ENCODE results near the gene GJB4. TPM values are rescaled to one million over a fixed set of nuclear protein-coding genes. Genes with fewer than 3 reads are reported as not detected.

GJB4 gene
- polyA plus RNA-seq (2011; rRNA removed) (not detected in 2 replicates), polyA minus RNA-seq (2011; rRNA and poly(A)+ RNA removed) (not detected in 2 replicates)

- no peak for DNase-seq (ENCODE audit: low read depth)
- no peak for TF ChIP-seq CTCF (IDR thresholded peaks at IDR 0.05; ENCODE audit: insufficient read depth, low read depth, low read length)
- Histone ChIP-seq H3K27me3 (ENCODE audit: control insufficient read depth, insufficient read depth, low read length) (no peaks in the 10 kb centered on the region; the same call in 1 of the 2 replicates), H3K36me3 (ENCODE audit: control insufficient read depth, insufficient read depth, low read length) (no peaks in the 10 kb centered on the region), H3K4me3 (ENCODE audit: low read depth, low read length) (no peak within 1 kb of the TSS)
- ChIA-PET CTCF (interaction anchor here (3.7 kb wide), 1 partner anchor 16 kb away, joined by 19 read pairs; no protein-coding TSS in a partner anchor), POLR2A (no interaction called here)
Observed at GRCh38 chr1:34759503-34760357, at the start of gene GJB4. GJB4 (plus strand) TSS chr1:34759740; CDS start chr1:34761255, 1,515 bp downstream.

- Histone ChIP-seq H3K4me3 (ENCODE audit: low read depth, low read length) (no peak overlapping the region), H3K36me3 (ENCODE audit: control insufficient read depth, insufficient read depth, low read length) (no peaks in the 10 kb centered on the region), H3K27me3 (ENCODE audit: control insufficient read depth, insufficient read depth, low read length) (no peaks in the 10 kb centered on the region)
- TF ChIP-seq CTCF (IDR thresholded peaks at IDR 0.05; ENCODE audit: insufficient read depth, low read depth, low read length): no peak
- ChIA-PET POLR2A (no interaction called here), CTCF (no interaction called here)
- no peak for DNase-seq (ENCODE audit: low read depth)
Observed at GRCh38 chr1:34710812-34711211, 48.7 kb upstream of the GJB4 start.

GRCh38 chr1:34711485-34711884, 48.1 kb upstream of the GJB4 start:
- POLR2A ChIA-PET: no interaction called here
- Histone ChIP-seq H3K4me3 (ENCODE audit: low read depth, low read length) (no peak overlapping the region), H3K27me3 (ENCODE audit: control insufficient read depth, insufficient read depth, low read length) (no peaks in the 10 kb centered on the region), H3K36me3 (ENCODE audit: control insufficient read depth, insufficient read depth, low read length) (no peaks in the 10 kb centered on the region)
- CTCF ChIA-PET: no interaction called here
- TF ChIP-seq CTCF (IDR thresholded peaks at IDR 0.05; ENCODE audit: insufficient read depth, low read depth, low read length): no peak
- no peak for DNase-seq (ENCODE audit: low read depth)

GRCh38 chr1:34712007-34712688, 47.4 kb upstream of the GJB4 start:
- ChIA-PET POLR2A (no interaction called here), CTCF (no interaction called here)
- TF ChIP-seq CTCF (IDR thresholded peaks at IDR 0.05; ENCODE audit: insufficient read depth, low read depth, low read length): no peak
- no peak for DNase-seq (ENCODE audit: low read depth)
- no peaks in the 10 kb centered on the region for H3K27me3 ChIP-seq (ENCODE audit: control insufficient read depth, insufficient read depth, low read length)
- H3K36me3 ChIP-seq (ENCODE audit: control insufficient read depth, insufficient read depth, low read length): no peaks in the 10 kb centered on the region
- H3K4me3 ChIP-seq (ENCODE audit: low read depth, low read length): no peak overlapping the region

GRCh38 chr1:34713443-34713842, 46.1 kb upstream of the GJB4 start:
- ChIA-PET POLR2A (no interaction called here), CTCF (no interaction called here)
- Histone ChIP-seq H3K27me3 (ENCODE audit: control insufficient read depth, insufficient read depth, low read length) (no peaks in the 10 kb centered on the region), H3K36me3 (ENCODE audit: control insufficient read depth, insufficient read depth, low read length) (no peaks in the 10 kb centered on the region), H3K4me3 (ENCODE audit: low read depth, low read length) (no peak overlapping the region)
- TF ChIP-seq CTCF (IDR thresholded peaks at IDR 0.05; ENCODE audit: insufficient read depth, low read depth, low read length): no peak
- DNase-seq (ENCODE audit: low read depth): no peak

All from BJ (cell line).